ENCODE measurements around the gene C5orf34. TPM values are rescaled to one million over a fixed set of nuclear protein-coding genes. Genes with fewer than 3 reads are reported as not detected.

The C5orf34 gene
- total and polyA plus RNA-seq, 9 of the 15 experiments (the other 6 are each of a cell fraction or from before 2014, with no cell fraction given) = 13.2 to 32.6 (median 20.7) TPM

DNA sequence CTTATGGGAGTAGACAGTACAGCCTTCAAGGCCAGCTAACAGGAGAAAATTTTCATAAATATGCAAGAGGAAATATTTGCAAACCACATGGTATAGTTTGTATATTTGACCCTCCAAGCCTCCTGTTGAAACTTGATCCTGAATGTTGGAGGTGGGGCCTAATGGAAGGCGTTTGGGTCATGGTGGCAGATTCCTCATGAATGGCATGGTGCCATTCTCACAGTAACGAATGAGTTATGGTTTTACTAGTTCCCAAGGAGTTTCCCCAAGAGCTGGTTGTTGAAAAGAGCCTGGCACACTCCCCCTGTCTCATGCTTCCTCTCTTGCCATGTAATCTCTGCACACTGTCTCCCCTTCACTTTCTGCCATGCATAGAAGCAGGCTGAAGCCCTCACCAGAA lies 45.2 kb upstream of the C5orf34 start:
- CTCF ChIA-PET (ENCODE audit: low intra/inter-chr PET ratio) = no interaction called here
- no peaks in the 10 kb centered on the region for H3K9me3 ChIP-seq (replicated peaks; ENCODE audit: control insufficient read depth, insufficient read depth, low read depth, low read length)
- 19% methylated on average over 2 of the region's 2 CpGs for WGBS (ENCODE audit: insufficient coverage, low coverage, missing lambda C conversion rate)
- H3K9me1 ChIP-seq (ENCODE audit: control insufficient read depth, insufficient read depth, low read length) = no peaks in the 10 kb centered on the region
- no peak overlapping the region for H3K27ac ChIP-seq (ENCODE audit: extremely low read depth, low read depth, low read length)
- no TSS peak for BruUV-seq (replicated peaks)
- peaks cover 6% of the 10 kb centered on the region; the same call in 2 of the 3 replicates for H3K36me3 ChIP-seq (ENCODE audit: control insufficient read depth, insufficient read depth, low read length)
- no peaks in the 10 kb centered on the region for H4K20me1 ChIP-seq (replicated peaks; ENCODE audit: control insufficient read depth, insufficient read depth, low read length)
- H3K4me3 ChIP-seq = no peak overlapping the region
- in situ Hi-C loops (cut with MboI) (no loop called here), intact Hi-C loops (cut with micrococcal nuclease) (no loop called here)
- POLR2A ChIA-PET = interaction anchor here (0.9 to 1.8 kb wide), 3 partner anchors 22 to 79 kb away, joined by 3 to 5 read pairs (median 4); partner anchors contain the start of gene NNT
- H2AFZ ChIP-seq (ENCODE audit: low read depth, low read length) = peak overlapping the region; percentile 12
- no peak overlapping the region for H3K9ac ChIP-seq (ENCODE audit: insufficient read depth in 1 of 2, low read depth in 2 of 2, low read length in 2 of 2)
- FAIRE-seq (no peak), ATAC-seq (no peak), DNase-seq (ENCODE audit: extremely low read depth in 1 of 4, low spot score in 3 of 4) (no peak)
- TF ChIP-seq ZNF586 (CRISPR knock-in tag; conservative IDR thresholded peaks at IDR 0.05) (no peak), ZNF407 (IDR thresholded peaks at IDR 0.05; ENCODE audit: low read depth) (peak; percentile 40; the same call in 1 of the 2 replicates)
- no peaks in the 10 kb centered on the region for H3K27me3 ChIP-seq (ENCODE audit: control insufficient read depth in 2 of 2, insufficient read depth in 2 of 2, low read length in 2 of 2)
- peaks cover 8 to 11% of the 10 kb centered on the region in 2 experiments; a peak in 4 of 5 replicates for H3K4me1 ChIP-seq (replicated peaks in 1 of 2; ENCODE audit: control insufficient read depth in 2 of 2, insufficient read depth in 2 of 2, low read length in 2 of 2)
- H3K79me2 ChIP-seq (ENCODE audit: control insufficient read depth, insufficient read depth, low read length) = peaks cover 17% of the 10 kb centered on the region
- H3K4me2 ChIP-seq (ENCODE audit: insufficient read depth, low read length) = no peak overlapping the region

All from K562 (cell line).